GM19468 (cell line): Measurements from ENCODE around the gene FIS1.
"Not testable (repeated sequence)": the region's sequence is repeated elsewhere in the genome, so short reads cannot be mapped to it uniquely, and the experiment has no call there.

ENCODE experiments used
- ATAC-seq: cut with Tn5 transposase; IDR thresholded peaks from one replicate; pipeline ENCODE4 v1.9.1; 2021; ENCODE audit warnings: mild to moderate bottlenecking, moderate library complexity, moderate number of reproducible peaks; ENCODE audit not compliant: unreplicated experiment; ENCODE audit errors: extremely low read depth

FIS1 gene

DNA sequence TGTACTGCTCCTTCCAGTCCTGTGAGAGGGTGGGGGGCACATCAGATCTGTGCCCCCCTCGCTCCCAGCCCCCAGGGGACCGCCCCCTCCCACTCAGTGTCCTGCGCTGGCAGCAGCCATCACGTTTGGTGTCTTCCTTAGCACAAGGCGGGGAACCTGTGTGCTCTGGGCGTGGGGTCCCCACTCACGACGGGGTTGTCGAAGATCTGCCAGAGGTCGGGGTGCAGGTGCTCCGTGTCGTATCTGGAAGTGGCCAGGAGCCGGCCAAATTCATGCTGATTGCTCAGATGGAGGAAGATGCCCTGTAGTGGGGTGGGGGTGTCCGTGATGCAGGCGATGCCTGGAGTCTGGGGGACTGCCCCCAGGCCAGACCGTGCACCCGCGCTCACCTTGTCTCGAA, 34.7 kb downstream of the FIS1 start:
- ATAC-seq = no peak

DNA sequence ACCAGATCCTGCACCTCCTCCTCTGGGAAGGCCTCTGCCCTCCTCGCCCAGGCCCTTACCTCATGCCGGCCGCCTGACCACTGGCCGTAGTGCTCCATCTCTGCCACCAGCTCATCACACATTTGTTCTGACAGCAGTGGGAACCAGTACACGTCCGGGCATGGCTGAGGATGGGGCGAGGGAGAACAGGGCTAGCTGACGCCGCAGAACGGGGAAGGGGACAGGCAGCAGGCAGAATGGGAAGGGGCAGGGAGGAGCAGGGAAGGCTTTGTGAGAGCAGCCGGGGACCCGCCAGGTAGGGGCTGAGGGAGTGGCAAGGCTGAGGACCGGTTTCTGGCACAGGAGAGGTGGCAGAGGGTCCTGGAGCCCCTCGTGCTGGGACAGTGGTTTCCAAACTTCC, 36.1 kb downstream of the FIS1 start:
- ATAC-seq = no peak

- ATAC-seq = no peak
Observed at GRCh38 chr7:101207459-101207858, 37.4 kb downstream of the FIS1 start.

DNA sequence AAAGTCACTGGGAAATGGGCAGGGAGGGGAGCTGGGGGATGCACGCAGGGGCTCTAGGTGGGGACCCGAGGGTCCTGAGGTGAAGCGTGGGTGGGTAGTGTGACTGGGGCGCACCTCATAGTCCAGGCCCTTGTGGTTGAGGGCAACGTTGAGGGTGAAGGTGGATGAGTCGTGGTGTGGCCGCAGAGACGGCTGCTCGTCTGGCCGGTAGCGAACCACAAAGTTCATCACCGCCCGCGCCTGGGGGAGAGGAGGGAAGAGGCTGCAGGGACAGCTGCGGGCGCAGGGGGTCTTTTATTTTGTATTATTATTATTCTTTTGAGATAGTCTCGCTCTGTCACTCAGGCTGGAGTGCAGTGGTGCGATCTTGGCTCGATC, 38.2 kb downstream of the FIS1 start:
- no peak for ATAC-seq

DNA sequence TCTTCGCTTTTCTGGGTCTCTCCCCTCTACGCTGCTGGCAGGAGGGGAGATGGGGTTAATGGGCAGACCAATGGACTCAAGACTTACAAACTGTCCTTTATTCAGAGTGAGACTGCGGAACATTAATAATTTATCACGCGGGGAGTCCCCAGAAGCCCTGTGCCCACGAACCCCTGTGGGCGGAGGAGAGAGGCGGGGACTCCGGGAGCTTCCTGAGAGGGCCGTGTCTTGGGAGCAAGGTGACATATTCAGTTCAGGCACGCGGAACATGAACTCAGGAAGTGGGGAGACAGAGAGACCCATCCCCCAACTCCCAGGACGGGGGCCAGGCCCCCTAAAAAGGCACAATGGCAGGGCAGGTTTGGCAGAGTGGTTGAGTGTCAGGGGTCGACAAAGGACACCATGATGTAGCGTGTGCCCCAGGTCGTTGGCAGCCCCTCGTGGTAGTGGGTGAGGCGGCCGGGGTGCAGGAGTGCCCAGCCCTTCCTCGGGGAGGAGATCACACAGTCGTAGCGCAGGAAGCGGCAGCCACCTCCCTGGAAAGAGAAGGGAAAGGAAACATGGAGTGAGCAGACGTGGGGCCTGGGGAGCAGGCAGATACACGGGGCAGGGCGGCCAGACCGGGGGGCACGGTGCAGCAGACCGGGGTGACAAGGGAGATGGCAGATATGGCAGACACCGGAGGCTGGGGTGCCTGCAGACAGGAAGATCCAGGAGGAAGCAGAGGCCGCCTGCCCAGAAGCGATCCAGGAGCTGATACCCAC, 38.8 kb downstream of the FIS1 start:
- no peak for ATAC-seq

DNA sequence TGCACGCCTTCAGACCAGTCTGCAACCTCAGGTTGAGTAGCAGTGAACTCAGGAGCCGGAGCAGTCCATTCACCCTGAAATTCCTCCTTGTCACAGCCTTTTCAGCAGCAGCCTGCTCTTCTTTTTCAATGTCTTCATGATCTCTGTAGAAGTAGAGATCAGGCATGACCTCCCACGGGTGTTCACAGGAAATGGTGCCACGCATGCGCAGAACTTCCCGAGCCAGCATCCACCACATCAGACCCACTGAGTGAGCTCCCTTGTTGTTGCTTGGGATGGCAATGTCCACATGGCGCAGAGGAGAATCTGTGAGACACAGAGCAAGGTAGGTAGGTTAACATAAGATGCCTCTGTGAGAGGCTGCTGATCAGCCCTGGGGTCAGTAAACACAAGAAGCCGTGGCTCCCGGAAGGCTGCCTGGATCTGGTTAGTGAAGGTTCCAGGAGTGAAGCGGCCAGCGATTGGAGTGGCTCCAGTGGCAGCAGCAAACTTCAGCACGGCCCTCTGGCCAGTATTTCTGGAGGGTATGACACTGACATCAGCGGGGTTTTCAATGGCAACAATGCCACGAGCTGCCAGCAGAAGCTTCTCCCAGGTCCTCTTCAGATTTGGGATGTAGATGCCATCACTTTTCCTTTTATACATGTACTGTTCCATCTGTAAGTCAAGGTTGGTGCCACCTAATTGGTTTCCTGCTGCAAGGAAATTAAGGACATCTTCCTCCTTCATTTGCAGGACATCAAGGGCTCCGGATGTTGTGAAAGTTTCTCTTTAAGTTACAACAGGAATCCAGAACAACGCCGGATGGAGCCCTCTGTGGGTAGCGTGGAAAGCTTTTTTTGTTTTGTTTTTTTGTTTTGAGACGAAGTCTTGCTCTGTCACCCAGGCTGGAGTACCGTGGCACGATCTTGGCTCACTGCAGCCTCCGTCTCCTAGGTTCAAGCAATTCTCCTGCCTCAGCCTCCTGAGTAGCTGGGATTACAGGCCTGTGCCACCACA, 40.8 kb downstream of the FIS1 start:
- not testable (repeated sequence) for ATAC-seq

- no peak for ATAC-seq
Observed at GRCh38 chr7:101202603-101202918, 42.3 kb downstream of the FIS1 start.

DNA sequence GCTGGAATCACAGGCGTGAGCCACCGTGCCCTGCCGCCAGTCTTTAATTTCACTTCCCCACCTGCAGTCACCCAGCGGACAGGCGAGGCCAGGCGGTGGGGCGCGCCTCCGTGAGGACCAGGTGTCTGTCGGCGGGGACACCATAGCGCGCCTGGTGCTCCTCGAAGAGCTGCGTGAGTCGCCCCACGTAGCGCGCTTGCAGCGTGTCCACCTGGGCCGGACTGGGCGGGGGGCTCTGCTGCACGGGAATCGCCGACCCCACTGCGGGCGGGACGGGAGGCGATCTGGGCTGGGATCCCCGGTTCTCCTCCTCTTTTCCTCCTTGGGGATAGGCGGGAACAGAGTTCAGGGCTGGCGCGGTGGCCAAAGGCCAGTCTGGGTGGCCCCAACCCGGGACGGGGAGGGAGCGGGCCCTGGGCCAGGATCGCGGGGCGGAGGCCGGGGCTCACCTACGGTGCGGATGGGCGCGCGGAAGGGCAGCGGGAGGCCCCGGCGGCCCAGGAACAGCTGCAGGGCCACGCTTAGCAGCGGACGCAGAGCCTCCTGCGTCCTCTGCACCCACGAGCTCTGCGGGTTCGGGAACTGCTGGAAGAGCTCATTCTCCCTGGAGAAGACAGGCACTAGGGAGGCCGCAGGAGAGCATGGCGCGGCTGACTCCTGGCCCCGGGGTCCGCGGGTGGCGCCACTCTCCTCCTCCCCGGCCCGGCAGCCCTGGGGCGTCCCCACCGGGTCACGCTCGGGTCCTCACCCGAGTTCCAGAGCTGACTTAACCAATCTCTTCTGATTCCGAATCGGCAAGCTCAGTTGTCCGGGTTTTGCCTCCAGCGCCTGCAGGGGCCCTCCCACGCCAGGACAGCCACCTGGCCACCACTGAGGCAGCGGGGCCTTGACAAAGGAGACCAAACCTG, 42.9 kb downstream of the FIS1 start:
- ATAC-seq = no peak

DNA sequence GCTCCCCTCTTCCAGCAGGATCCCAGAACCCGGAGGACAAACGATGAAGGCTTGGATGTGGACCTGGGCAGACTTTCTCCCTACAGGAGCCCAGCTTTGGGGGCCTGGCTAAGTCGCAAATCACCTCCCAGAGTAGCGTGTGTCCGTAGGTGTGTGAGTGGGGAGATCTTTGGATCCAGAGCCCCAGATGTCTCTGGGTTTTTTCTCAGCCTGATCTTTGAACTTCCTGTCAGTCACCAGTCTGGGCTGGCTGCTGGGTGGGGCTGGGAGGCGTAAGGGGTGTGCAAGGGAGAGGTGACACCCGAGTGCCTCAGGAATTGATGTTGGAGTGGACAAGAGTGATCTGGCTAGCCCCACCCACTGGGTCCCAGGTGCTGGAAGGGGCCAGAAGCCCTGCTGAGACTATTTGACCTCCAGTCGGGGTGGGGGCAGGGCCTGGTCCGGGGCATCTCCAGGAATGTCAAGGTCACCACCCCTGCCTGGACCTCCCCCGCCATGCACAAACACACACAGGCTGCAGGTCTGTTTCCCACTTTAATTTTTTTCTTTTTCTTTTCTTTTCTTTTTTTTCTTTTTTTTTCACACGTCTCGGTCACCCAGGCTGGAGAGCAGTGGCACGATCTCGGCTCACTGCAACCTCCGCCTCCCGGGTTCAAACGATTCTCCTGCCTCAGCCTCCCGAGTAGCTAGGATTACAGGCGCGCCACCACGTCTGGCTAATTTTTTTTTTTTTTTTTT, 43.9 kb downstream of the FIS1 start, which contains the start of gene MOGAT3:
MOGAT3 (minus strand) TSS at position 175 of the 738 bp plus-strand sequence. CDS start 182 bp downstream, outside the sequence.
- ATAC-seq = no peak

DNA sequence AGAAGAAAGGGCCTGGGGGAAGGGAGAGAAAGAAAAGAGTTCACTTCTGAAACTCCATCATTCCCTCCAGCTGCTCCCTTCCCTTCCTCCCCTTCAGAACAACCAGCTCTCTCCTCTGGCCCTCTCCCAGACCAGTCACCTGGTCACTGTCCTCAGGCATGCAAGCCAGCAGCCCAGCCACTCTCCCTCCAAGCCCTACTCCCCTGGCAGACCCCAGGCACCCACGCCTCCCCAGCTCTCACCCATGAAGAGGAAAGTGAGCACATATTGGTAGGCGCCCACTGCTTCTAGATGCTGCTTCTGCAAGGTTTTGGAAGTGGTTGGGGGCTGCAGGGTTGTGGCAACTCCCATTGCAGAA, 44.4 kb downstream of the FIS1 start:
- ATAC-seq = no peak

GRCh38 chr7:101199522-101199921, 45.4 kb downstream of the FIS1 start:
- not testable (repeated sequence) for ATAC-seq

- no peak for ATAC-seq
Observed at GRCh38 chr7:101198476-101198875, 46.4 kb downstream of the FIS1 start.

DNA sequence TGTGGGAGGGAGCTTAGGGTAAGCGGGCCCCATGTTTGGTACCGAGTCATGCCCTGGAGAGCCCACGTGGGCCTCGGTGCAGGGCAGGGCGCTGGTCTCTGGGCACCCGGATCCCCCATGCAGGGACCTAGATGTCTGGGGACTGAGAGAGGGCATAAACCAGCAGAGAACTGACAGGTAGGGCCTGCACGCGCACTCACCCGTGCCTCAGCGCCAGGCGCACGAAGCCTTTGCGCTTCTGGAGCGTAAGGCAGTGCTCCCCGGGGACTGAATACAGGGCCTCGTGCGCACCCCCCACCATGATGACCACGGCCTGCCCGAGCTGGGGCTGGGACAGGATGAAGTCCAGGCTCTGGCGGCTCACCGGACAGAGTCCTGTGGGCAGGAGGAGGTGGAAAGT, 46.9 kb downstream of the FIS1 start:
- no peak for ATAC-seq

- ATAC-seq = no peak
Observed at GRCh38 chr7:101195884-101196283, 49.0 kb downstream of the FIS1 start.
